OCI-LY1 (cell line): ENCODE data around the gene ZNF618.

ENCODE experiments used
- CTCF ChIP-seq: fragments of 200-600 bp; sonication (generic), shearing (Covaris generic); IDR thresholded peaks from 2 replicates; pipeline ENCODE4 v1.5.1; 2017; ENCODE audit warnings: mild to moderate bottlenecking, antibody characterized with exemption, low read length, moderate library complexity, mixed read lengths
- EZH2 ChIP-seq: fragments of 200-600 bp; sonication (generic), shearing (Covaris generic); IDR thresholded peaks from 2 replicates; pipeline ENCODE4 v1.8.0; 2017; ENCODE audit warnings: borderline replicate concordance, mixed run types, mild to moderate bottlenecking, antibody characterized with exemption, low read length, moderate library complexity, mixed read lengths

DNA sequence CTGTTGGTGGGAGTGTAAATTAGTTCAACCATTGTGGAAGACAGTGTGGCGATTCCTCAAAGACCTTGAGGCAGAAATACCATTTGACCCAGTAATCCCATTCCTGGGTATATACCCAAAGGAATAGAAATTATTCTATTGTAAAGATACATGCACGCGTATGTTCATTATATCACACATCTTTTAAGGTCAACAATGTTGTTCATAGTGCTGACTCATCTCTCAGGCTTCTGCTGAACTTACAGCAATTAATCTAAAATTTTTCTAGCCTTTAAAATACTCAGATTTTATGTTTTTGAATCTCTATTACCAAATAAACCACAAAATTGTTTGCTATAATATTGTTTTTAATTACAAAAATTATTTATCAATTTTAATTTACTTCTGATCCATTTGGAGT lies 38.8 kb upstream of the ZNF618 start:
- TF ChIP-seq CTCF (no peak), EZH2 (no peak)
